H1 (cell line): ENCODE data around the gene PTPRD. TPM values are rescaled to one million over a fixed set of nuclear protein-coding genes. Genes with fewer than 3 reads are reported as not detected.
A peak's percentile ranks its signal among the peaks of the same experiment; 100 is the strongest.

Experiments
- CTCF ChIA-PET: fragments of 300-600 bp; sonication (Branson Sonifier 250); formaldehyde crosslinking; loops from one replicate; lab custom pipeline; 2021; ENCODE audit not compliant: partially characterized antibody; lab: Charles Lee
- POLR2A ChIA-PET: fragments of 300-600 bp; sonication (Branson Sonifier 250); formaldehyde crosslinking; loops from one replicate; lab custom pipeline; 2021; ENCODE audit warnings: inconsistent platforms; ENCODE audit not compliant: partially characterized antibody; lab: Charles Lee
- DNase-seq, 2 experiments: peaks; one replicate each; pipeline versions ENCODE4 v3.0.0 to v3.0.0-alpha.2; 2010 to 2022; ENCODE audit warnings: low spot score in 2 of 2, low read depth in 1 of 2, mixed read lengths in 1 of 2
- FAIRE-seq: peaks from 2 replicates; lab custom pipeline; 2011; peaks lifted over from hg19 to GRCh38; lab: Jason Lieb, UNC
- H2AFZ ChIP-seq: 2 replicates; pipeline ENCODE4 v1.8.1; 2012; ENCODE audit warnings: low read length, inconsistent platforms
- H2AK5ac ChIP-seq: 2 replicates; pipeline ENCODE4 v1.6.1; 2013; ENCODE audit warnings: low read depth, low read length
- H2BK120ac ChIP-seq: replicated peaks from 2 replicates; pipeline ENCODE3; 2013; ENCODE audit warnings: low read depth, low read length, inconsistent platforms
- H2BK12ac ChIP-seq: 2 replicates; pipeline ENCODE4 v1.6.1; 2013; ENCODE audit warnings: low read depth, low read length
- H2BK15ac ChIP-seq: 2 replicates; pipeline ENCODE4 v1.6.1; 2013; ENCODE audit warnings: low read length
- H2BK20ac ChIP-seq: 2 replicates; pipeline ENCODE4 v1.6.1; 2013; ENCODE audit warnings: low read length
- H2BK5ac ChIP-seq: 2 replicates; pipeline ENCODE4 v1.6.1; 2013; ENCODE audit warnings: low read depth, low read length
- H3K14ac ChIP-seq: 2 replicates; pipeline ENCODE4 v1.6.1; 2013; ENCODE audit warnings: inconsistent platforms; ENCODE audit not compliant: insufficient read length
- H3K18ac ChIP-seq: 2 replicates; pipeline ENCODE4 v1.6.1; 2013; ENCODE audit warnings: low read length; ENCODE audit errors: extremely low read depth
- H3K23ac ChIP-seq: 2 replicates; pipeline ENCODE4 v1.6.1; 2013; ENCODE audit warnings: inconsistent platforms; ENCODE audit not compliant: insufficient read length
- H3K23me2 ChIP-seq: 2 replicates; pipeline ENCODE4 v1.6.1; 2013; ENCODE audit warnings: low read depth, low read length
- H3K27ac ChIP-seq: 2 replicates; pipeline ENCODE4 v1.6.1; 2011; ENCODE audit warnings: low read depth, low read length, inconsistent platforms
- H3K27me3 ChIP-seq, 4 experiments: replicated peaks in 1 of 4; 1 replicate in 1 of 4; 2 replicates in 3 of 4; pipeline versions ENCODE4 v1.6.1 to v1.8.1; 2011 to 2013; ENCODE audit warnings: low read length in 3 of 4, mild to moderate bottlenecking in 3 of 4, inconsistent platforms in 2 of 4, mixed read lengths in 2 of 4, moderate library complexity in 1 of 4; ENCODE audit not compliant: control insufficient read depth in 3 of 4, insufficient read depth in 3 of 4; ENCODE audit errors: extremely low read depth in 1 of 4
- H3K36me3 ChIP-seq, 4 experiments: 2 replicates each; pipeline versions ENCODE4 v1.6.1 to v1.8.1; 2011 to 2013; ENCODE audit warnings: mild to moderate bottlenecking in 4 of 4, low read length in 3 of 4, moderate library complexity in 2 of 4, control low read depth in 1 of 4, inconsistent platforms in 1 of 4; ENCODE audit not compliant: insufficient read depth in 4 of 4, control insufficient read depth in 2 of 4
- H3K4ac ChIP-seq: replicated peaks from 2 replicates; pipeline ENCODE3; 2013; ENCODE audit warnings: low read length, low read depth, mixed read lengths, inconsistent platforms; ENCODE audit not compliant: insufficient read length
- H3K4me1 ChIP-seq, 4 experiments: replicated peaks in 1 of 4; 1 replicate in 1 of 4; 2 replicates in 3 of 4; pipeline versions ENCODE4 v1.6.1 to v1.8.1; 2011 to 2013; ENCODE audit warnings: low read length in 3 of 4, inconsistent platforms in 2 of 4, mixed read lengths in 1 of 4; ENCODE audit not compliant: insufficient read depth in 4 of 4, control insufficient read depth in 3 of 4
- H3K4me2 ChIP-seq, 2 experiments: 2 replicates each; pipeline versions ENCODE4 v1.6.1 to v1.8.1; 2011 to 2013; ENCODE audit warnings: low read depth in 2 of 2, low read length in 2 of 2, control low read depth in 1 of 2, inconsistent platforms in 1 of 2, mild to moderate bottlenecking in 1 of 2; ENCODE audit not compliant: insufficient read depth in 1 of 2
- H3K4me3 ChIP-seq, 4 experiments: fragments of 200-600, 300-600 bp in 1 of 4; sonication (generic), shearing (Covaris generic), sonication (Bioruptor Twin) in 1 of 4; 2 replicates each; pipeline versions ENCODE4 v1.5.1 to v1.8.1; 2011 to 2016; ENCODE audit warnings: low read length in 4 of 4, low read depth in 3 of 4, control low read depth in 2 of 4, inconsistent platforms in 2 of 4, mild to moderate bottlenecking in 2 of 4, mixed read lengths in 1 of 4, moderate library complexity in 1 of 4; ENCODE audit not compliant: insufficient read depth in 2 of 4; ENCODE audit errors: extremely low read depth in 1 of 4
- H3K56ac ChIP-seq: replicated peaks from 2 replicates; pipeline ENCODE3; 2013; ENCODE audit warnings: low read depth, mild to moderate bottlenecking, mixed read lengths, low read length, inconsistent platforms; ENCODE audit not compliant: insufficient read length
- H3K79me1 ChIP-seq: 2 replicates; pipeline ENCODE4 v1.6.1; 2013; ENCODE audit warnings: low read depth, low read length, control low read depth
- H3K79me2 ChIP-seq, 2 experiments: 2 replicates each; pipeline versions ENCODE4 v1.6.1 to v1.8.1; 2012 to 2013; ENCODE audit warnings: low read length in 2 of 2, mild to moderate bottlenecking in 2 of 2, inconsistent platforms in 1 of 2; ENCODE audit not compliant: insufficient read depth in 2 of 2, control insufficient read depth in 1 of 2
- H3K9ac ChIP-seq, 4 experiments: replicated peaks in 1 of 4; 1 replicate in 1 of 4; 2 replicates in 3 of 4; pipeline versions ENCODE4 v1.6.1 to v1.8.1; 2011 to 2013; ENCODE audit warnings: low read depth in 3 of 4, low read length in 3 of 4, control low read depth in 2 of 4, mild to moderate bottlenecking in 2 of 4, moderate library complexity in 2 of 4, inconsistent platforms in 1 of 4; ENCODE audit errors: extremely low read depth in 1 of 4
- H3K9me3 ChIP-seq, 2 experiments: 2 replicates each; pipeline versions ENCODE4 v1.6.1 to v1.8.1; 2012 to 2013; ENCODE audit warnings: mild to moderate bottlenecking in 2 of 2, moderate library complexity in 2 of 2, control low read depth in 1 of 2, inconsistent platforms in 1 of 2, low read depth in 1 of 2, low read length in 1 of 2, mixed read lengths in 1 of 2; ENCODE audit not compliant: insufficient read depth in 2 of 2
- H4K20me1 ChIP-seq, 2 experiments: replicated peaks in 1 of 2; 2 replicates each; pipeline versions ENCODE3 to v1.8.1; 2011 to 2013; ENCODE audit warnings: inconsistent platforms in 2 of 2, low read length in 2 of 2, mild to moderate bottlenecking in 1 of 2; ENCODE audit not compliant: insufficient read depth in 2 of 2, control insufficient read depth in 1 of 2
- H4K5ac ChIP-seq: 2 replicates; pipeline ENCODE4 v1.6.1; 2013; ENCODE audit warnings: low read length, low read depth, mixed read lengths, inconsistent platforms; ENCODE audit not compliant: insufficient read length
- H4K8ac ChIP-seq: 2 replicates; pipeline ENCODE4 v1.8.0; 2013; ENCODE audit warnings: mild to moderate bottlenecking, moderate library complexity, low read length, inconsistent platforms; ENCODE audit not compliant: insufficient read depth; ENCODE audit errors: extremely low read depth
- H4K91ac ChIP-seq: replicated peaks from 2 replicates; pipeline ENCODE3; 2013; ENCODE audit warnings: low read length, mixed read lengths, inconsistent platforms; ENCODE audit not compliant: insufficient read length
- CBX8 ChIP-seq: fragments of 300-800, 300-1000 bp; sonication (generic); IDR thresholded peaks from 2 replicates; pipeline ENCODE4 v1.7.1; 2016; ENCODE audit warnings: low read depth, low read length, borderline replicate concordance
- CHD1 ChIP-seq: IDR thresholded peaks from 2 replicates; pipeline ENCODE4 v1.6.1; 2012; ENCODE audit warnings: low read depth, low read length, improper control_type of control experiment
- EGR1 ChIP-seq: IDR thresholded peaks from 2 replicates; pipeline ENCODE4 v1.6.1; 2011; ENCODE audit warnings: low read depth, low read length, borderline replicate concordance
- HDAC2 ChIP-seq, 2 experiments: fragments of 300-600 bp in 1 of 2; sonication (generic) in 1 of 2; IDR thresholded peaks; 2 replicates each; pipeline ENCODE4 v1.6.1; 2011 to 2012; ENCODE audit warnings: low read depth in 2 of 2, low read length in 2 of 2, mild to moderate bottlenecking in 2 of 2, moderate library complexity in 2 of 2, borderline replicate concordance in 1 of 2, inconsistent platforms in 1 of 2
- JUN ChIP-seq: IDR thresholded peaks from 2 replicates; pipeline ENCODE4 v1.6.1; 2011; ENCODE audit warnings: low read depth, mild to moderate bottlenecking, improper control_type of control experiment, low read length
- JUND ChIP-seq: IDR thresholded peaks from 2 replicates; pipeline ENCODE4 v1.6.1; 2011; ENCODE audit warnings: mild to moderate bottlenecking, improper control_type of control experiment, low read length
- KDM4A ChIP-seq: IDR thresholded peaks from one replicate; pipeline ENCODE4 v1.7.1; 2012; ENCODE audit warnings: low read depth, mild to moderate bottlenecking, moderate library complexity, low read length, inconsistent platforms; ENCODE audit not compliant: severe bottlenecking
- RXRA ChIP-seq: IDR thresholded peaks from 2 replicates; pipeline ENCODE4 v1.6.1; 2011; ENCODE audit warnings: low read depth, mild to moderate bottlenecking, low read length, moderate library complexity; ENCODE audit not compliant: insufficient read depth
- SAP30 ChIP-seq: fragments of 300-600 bp; sonication (generic); IDR thresholded peaks from 2 replicates; pipeline ENCODE4 v1.7.1; 2012; ENCODE audit warnings: low read length, moderate library complexity, mild to moderate bottlenecking, inconsistent platforms; ENCODE audit not compliant: insufficient read depth, insufficient replicate concordance
- SP1 ChIP-seq: IDR thresholded peaks from 2 replicates; pipeline ENCODE4 v1.6.1; 2011; ENCODE audit warnings: low read depth, low read length
- WGBS, 2 experiments: shearing (Covaris generic) in 1 of 2; methylation state at CpG; one replicate each; pipeline versions ENCODE4 v1.1.6 to v1.1.7; 2013 to 2015; ENCODE audit warnings: low lambda C conversion rate in 2 of 2, mixed read lengths in 2 of 2, inconsistent platforms in 1 of 2, low coverage in 1 of 2, missing lambda C conversion rate in 1 of 2; ENCODE audit not compliant: insufficient replicate concordance in 2 of 2, insufficient coverage in 1 of 2, insufficient read length in 1 of 2; ENCODE audit errors: extremely low coverage in 1 of 2, missing lambda C conversion rate in 1 of 2; 5-methylcytosine and 5-hydroxymethylcytosine counted together
- polyA plus RNA-seq, 7 experiments: library from polyadenylated mRNA; depleted of rRNA in 3 of 7; stranded (reverse) in 5 of 7; unstranded in 2 of 7; fragments of >200 nt in 5 of 7; fragments of 200-250 nt in 2 of 7; gene quantifications; 1 replicate in 5 of 7; 2 replicates in 1 of 7; 4 replicates in 1 of 7; pipeline versions ENCODE4 v1.2.1 to v1.2.3, GENCODE V29; 2011 to 2013; ENCODE audit warnings: missing spikeins in 2 of 7, mixed read lengths in 2 of 7
- total RNA-seq: library from RNA; stranded (reverse); fragmentation: NEBNext Ultra II Directional; extraction: Animal tissue kit (Norgen Biotek cat#: 25700); gene quantifications from 2 replicates; pipeline ENCODE4 v1.2.1, GENCODE V29; 2021
- TF ChIP-seq, protein P1 (sequence below): IDR thresholded peaks from 2 replicates; pipeline ENCODE4 v1.6.1; 2012; ENCODE audit warnings: low read length, inconsistent platforms

Gene PTPRD
- total and polyA plus RNA-seq, 2 of the 8 experiments (the other 6 are each of a cell fraction or from before 2014, with no cell fraction given), result 17.2 to 77.0 TPM

DNA sequence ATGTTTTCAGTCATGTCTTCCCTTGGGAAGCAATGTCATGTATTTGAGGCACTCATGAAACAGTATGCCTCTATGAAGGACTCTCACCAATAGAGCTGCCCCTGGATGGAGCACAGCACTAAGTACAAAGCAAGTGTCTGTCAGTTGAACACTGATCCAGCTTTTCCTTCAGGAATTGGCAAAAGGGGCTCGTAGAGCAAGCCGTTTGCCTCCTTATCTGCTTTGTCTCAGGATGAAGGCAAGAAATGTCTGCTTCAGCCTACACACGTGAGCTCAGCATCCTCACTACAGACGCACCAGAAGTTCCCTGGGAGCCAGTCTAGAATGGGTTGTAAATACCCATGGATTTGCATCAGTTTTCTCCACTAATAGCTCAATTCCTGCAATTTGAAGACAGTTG lies 2070.3 kb downstream of the PTPRD start:
- H3K79me2 ChIP-seq, result no peaks in the 10 kb centered on the region
- H2BK120ac ChIP-seq, result no peak overlapping the region
- H2BK20ac ChIP-seq, result no peak overlapping the region
- 92% methylated on average over 4 of the region's 4 CpGs; no CpG with 5 or more reads in 1 of the 2 experiments for WGBS, 2 experiments
- no peak overlapping the region for H2BK15ac ChIP-seq
- DNase-seq, result no peak
- CTCF ChIA-PET, result interaction anchor here (1.1 kb wide), 1 partner anchor 1064 kb away, joined by 4 read pairs; no protein-coding TSS in a partner anchor
- no peaks in the 10 kb centered on the region for H3K23me2 ChIP-seq
- H3K4me2 ChIP-seq, result no peak overlapping the region
- no peak overlapping the region for H3K18ac ChIP-seq
- H3K9me3 ChIP-seq, result no peaks in the 10 kb centered on the region
- no peak overlapping the region for H3K56ac ChIP-seq
- H3K27me3 ChIP-seq, result no peaks in the 10 kb centered on the region
- TF ChIP-seq CBX8 (no peak), HDAC2 (IDR thresholded peaks at IDR 0.05; ENCODE audit: borderline replicate concordance in 1 of 2, low read depth in 2 of 2, low read length in 2 of 2) (no peak), KDM4A (no peak), SAP30 (no peak), EGR1 (no peak), CHD1 (no peak), JUN (no peak), SP1 (no peak), JUND (no peak), RXRA (no peak)
- TF ChIP-seq, protein P1, sequence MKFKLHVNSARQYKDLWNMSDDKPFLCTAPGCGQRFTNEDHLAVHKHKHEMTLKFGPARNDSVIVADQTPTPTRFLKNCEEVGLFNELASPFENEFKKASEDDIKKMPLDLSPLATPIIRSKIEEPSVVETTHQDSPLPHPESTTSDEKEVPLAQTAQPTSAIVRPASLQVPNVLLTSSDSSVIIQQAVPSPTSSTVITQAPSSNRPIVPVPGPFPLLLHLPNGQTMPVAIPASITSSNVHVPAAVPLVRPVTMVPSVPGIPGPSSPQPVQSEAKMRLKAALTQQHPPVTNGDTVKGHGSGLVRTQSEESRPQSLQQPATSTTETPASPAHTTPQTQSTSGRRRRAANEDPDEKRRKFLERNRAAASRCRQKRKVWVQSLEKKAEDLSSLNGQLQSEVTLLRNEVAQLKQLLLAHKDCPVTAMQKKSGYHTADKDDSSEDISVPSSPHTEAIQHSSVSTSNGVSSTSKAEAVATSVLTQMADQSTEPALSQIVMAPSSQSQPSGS, result no peak
- H3K9ac ChIP-seq, result no peak overlapping the region
- H2AK5ac ChIP-seq, result no peak overlapping the region
- no peak for FAIRE-seq
- no peak overlapping the region for H3K4ac ChIP-seq
- no peak overlapping the region for H3K27ac ChIP-seq
- H2AFZ ChIP-seq, result no peak overlapping the region
- no peak overlapping the region for H4K5ac ChIP-seq
- no peak overlapping the region for H4K8ac ChIP-seq
- H4K20me1 ChIP-seq, result no peaks in the 10 kb centered on the region
- 0 out of 2 replicates have a peak overlapping the region, but pooled peaks have one; percentile 50 for H2BK12ac ChIP-seq
- H2BK5ac ChIP-seq, result no peak overlapping the region
- no peaks in the 10 kb centered on the region for H3K79me1 ChIP-seq
- H3K4me3 ChIP-seq, result no peak overlapping the region
- H3K23ac ChIP-seq, result no peak overlapping the region
- no peaks in the 10 kb centered on the region for H3K4me1 ChIP-seq
- no peak overlapping the region for H4K91ac ChIP-seq
- no peaks in the 10 kb centered on the region for H3K36me3 ChIP-seq
- H3K14ac ChIP-seq, result no peak overlapping the region
- POLR2A ChIA-PET, result interaction anchor here (1.0 kb wide), 1 partner anchor 12 kb away, joined by 3 read pairs; no protein-coding TSS in a partner anchor
